ENCODE data around the gene ANKRD18A.
"Not testable (repeated sequence)": the region's sequence is repeated elsewhere in the genome, so short reads cannot be mapped to it uniquely, and the experiment has no call there.

Gene ANKRD18A

DNA sequence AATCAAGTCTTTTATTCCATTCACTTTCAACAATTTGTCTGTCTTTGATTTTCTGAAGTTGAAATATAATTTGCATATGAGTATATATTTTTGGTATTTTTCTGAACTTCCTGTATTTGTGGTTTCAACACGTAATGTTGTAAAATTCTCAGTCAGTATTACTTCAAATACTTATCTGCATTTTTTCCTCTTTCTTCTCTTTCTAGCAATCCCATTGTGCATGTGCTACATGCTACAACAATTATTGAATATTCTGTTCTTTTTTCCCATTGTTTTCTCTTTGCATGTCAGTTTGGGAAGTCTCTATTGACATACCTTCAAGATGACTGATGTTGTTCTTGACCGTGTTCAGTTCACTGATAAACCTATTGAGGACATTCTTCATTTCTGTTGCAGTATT lies 5.6 kb upstream of the ANKRD18A start:
- no peak for DNase-seq (ENCODE audit: low read depth in 2 of 2)

GRCh38 chr9:38622951-38623350 lies 2.6 kb upstream of the ANKRD18A start:
- DNase-seq (ENCODE audit: low read depth in 2 of 2), result no peak

- DNase-seq (ENCODE audit: low read depth in 2 of 2), result no peak
These were observed 1.9 kb upstream of the ANKRD18A start for GRCh38 chr9:38622288-38622674.

GRCh38 chr9:38621434-38622287 lies 1.3 kb upstream of the ANKRD18A start:
- DNase-seq (ENCODE audit: low read depth in 2 of 2), result no peak

DNA sequence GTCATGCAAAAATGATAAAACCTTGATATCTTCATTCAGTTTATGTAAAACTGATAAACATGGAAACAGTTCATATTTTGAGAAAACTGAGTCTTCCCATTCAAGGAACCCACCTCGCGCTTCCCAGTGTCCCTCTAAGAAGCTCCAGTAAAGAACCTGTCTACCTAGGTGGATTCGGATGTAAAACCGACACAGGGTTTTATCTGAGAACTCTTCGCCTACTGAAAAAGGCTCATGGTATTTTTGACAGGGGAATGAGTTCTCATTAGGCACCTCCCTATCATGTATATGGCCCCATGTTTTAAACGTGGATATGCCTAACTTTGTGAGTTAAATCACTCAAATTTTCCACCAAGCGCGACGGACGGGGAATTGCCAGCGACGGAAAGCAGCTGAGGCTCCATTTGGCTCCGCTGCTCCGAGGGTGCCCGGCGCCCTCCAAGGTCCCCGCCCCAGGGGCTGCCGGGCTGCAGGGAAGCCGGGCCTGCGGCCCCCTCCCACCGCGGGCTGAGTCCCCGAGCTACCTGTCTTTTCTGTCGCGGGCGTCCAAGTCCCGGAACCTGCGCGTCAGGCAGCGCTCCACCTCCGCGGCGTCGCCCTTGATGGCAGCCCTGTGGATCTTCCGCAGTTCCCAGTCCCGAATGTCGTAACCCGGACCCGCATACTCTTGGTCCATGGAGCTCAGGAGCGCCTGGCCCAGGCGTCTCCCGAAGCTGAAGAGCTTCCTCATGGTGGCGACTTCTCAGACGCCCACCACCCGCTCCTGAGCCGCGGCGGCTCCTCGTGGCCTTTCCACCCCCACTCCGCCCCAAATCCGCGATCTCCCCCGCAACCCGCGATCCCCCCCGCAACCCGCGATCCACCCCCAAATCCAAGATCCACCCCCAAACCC lies 594 bp downstream of the ANKRD18A start:
- DNase-seq (ENCODE audit: low read depth in 2 of 2), result no peak

- DNase-seq (ENCODE audit: low read depth in 2 of 2), result not testable (repeated sequence)
These were observed 22.2 kb downstream of the ANKRD18A start for GRCh38 chr9:38598029-38598745.

- not testable (repeated sequence) for DNase-seq (ENCODE audit: low read depth in 2 of 2)
These were observed 25.3 kb downstream of the ANKRD18A start for GRCh38 chr9:38595117-38595516.

- not testable (repeated sequence) for DNase-seq (ENCODE audit: low read depth in 2 of 2)
These were observed 28.9 kb downstream of the ANKRD18A start for GRCh38 chr9:38591346-38592063.

- not testable (repeated sequence) for DNase-seq (ENCODE audit: low read depth in 2 of 2)
These were observed 36.6 kb downstream of the ANKRD18A start for GRCh38 chr9:38583765-38584164.

- not testable (repeated sequence) for DNase-seq (ENCODE audit: low read depth in 2 of 2)
These were observed 40.3 kb downstream of the ANKRD18A start for GRCh38 chr9:38580112-38580511.

GRCh38 chr9:38576181-38576580 lies 44.2 kb downstream of the ANKRD18A start:
- not testable (repeated sequence) for DNase-seq (ENCODE audit: low read depth in 2 of 2)

DNA sequence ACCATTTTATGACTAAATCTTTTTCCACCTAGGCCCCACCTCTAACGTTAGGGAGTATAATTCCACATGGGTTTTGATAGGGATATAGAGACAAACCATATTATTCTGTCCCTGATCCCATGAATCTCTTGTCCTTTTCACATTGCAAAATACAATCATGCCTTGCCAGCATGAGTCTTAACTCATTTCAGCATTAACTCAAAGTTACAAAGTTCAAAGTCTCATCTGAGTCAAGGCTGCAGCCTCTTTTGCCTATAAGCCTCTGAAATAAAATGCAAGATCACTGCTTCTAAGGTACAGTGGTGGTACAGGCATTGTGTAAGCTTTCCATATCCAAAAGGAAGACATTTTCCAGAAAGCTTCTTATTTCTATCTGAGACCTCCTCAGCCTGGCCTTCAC lies 54.3 kb downstream of the ANKRD18A start:
- not testable (repeated sequence) for DNase-seq (ENCODE audit: low read depth in 2 of 2)

GRCh38 chr9:38565178-38565577 lies 55.2 kb downstream of the ANKRD18A start:
- not testable (repeated sequence) for DNase-seq (ENCODE audit: low read depth in 2 of 2)

GRCh38 chr9:38563911-38564310 lies 56.5 kb downstream of the ANKRD18A start:
- not testable (repeated sequence) for DNase-seq (ENCODE audit: low read depth in 2 of 2)

- DNase-seq (ENCODE audit: low read depth in 2 of 2), result not testable (repeated sequence)
These were observed 59.3 kb downstream of the ANKRD18A start for GRCh38 chr9:38561134-38561533.

DNA sequence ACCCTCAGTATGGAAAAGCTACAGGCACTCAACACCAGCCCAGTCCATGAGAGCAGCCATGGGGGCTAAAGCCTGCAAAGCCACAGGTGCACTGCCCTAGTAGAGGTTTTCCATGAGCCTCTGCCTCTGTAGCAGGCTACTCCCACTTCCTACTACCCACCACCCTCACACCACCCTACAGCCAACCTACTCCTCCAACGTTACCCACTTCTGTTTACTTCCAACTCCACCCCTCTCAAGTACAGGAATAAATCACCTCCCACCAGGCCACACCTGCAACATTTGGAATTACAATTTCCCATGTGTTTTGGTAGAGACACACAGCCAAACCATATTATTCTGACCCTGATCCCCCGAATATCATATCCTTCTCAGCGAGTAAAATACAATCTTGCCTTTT lies 61.2 kb downstream of the ANKRD18A start:
- DNase-seq (ENCODE audit: low read depth in 2 of 2), result not testable (repeated sequence)

- DNase-seq (ENCODE audit: low read depth in 2 of 2), result not testable (repeated sequence)
These were observed 62.6 kb downstream of the ANKRD18A start for GRCh38 chr9:38557746-38558145.

DNA sequence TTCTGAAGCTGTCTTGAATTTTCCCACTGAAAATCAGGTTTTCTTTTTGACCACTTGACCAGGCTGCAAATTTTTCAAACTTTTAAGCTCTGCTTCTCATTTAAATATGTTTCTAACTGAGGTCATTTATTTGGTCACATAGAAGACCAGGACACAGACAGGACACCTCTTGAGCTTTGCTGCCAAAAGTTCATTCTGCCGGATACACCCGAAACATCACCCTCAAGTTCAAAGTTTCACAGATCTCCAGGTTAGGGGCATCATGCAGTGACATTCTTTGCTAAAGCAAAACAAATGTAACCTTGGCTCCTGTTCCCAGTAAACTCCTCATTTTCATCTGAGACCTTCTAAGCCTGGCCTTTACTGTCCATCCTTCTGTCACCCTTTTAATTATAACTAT lies 65.4 kb downstream of the ANKRD18A start:
- not testable (repeated sequence) for DNase-seq (ENCODE audit: low read depth in 2 of 2)

DNA sequence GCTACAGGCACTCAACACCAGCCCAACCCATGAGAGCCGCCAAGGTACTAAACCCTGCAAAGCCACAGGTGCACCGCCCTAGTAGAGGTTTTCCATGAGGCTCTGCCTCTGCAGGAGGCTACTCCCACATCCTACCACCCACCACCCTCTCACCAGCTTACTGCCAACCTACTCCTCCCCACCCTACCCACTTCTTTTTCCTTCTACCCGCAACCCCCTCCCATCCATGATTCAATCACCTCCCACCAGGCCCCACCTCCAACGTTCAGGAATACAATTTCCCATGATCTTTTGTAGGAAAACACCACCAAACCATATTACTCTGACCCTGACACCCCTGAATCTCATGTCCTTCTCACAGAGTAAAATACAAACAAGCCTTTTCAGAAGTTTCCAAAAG lies 67.4 kb downstream of the ANKRD18A start:
- DNase-seq (ENCODE audit: low read depth in 2 of 2), result not testable (repeated sequence)

DNA sequence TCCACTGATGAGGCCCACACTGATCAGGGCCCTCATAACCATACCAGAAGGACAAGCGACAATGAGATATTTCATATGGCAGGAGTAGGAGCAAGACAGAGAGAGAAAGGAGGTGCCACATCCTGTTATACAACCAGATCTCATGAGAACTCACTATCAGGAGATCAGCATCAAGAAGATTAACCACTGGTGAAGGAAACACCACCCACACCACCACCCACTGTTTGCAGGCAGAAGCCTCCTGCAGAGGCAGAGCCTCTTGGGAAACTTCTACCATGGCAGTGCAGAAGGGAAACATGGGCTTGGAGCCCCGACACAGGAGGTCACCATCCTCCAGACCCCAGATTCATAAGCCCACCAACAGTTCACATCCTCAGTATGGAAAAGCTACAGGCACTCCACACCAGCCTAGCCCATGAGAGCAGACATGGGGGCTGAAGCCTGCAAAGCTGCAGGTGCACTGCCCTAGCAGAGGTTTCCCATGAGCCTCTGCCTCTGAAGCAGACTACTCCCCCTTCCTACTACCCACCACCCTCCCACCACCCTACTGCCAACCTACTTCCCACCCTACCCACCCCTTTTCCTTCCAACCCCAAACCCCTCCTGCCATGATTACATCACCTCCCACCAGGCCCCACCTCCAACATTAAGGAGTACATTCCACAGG lies 73.8 kb downstream of the ANKRD18A start:
- not testable (repeated sequence) for DNase-seq (ENCODE audit: low read depth in 2 of 2)

GRCh38 chr9:38540535-38540934 lies 79.9 kb downstream of the ANKRD18A start:
- DNase-seq (ENCODE audit: low read depth in 2 of 2), result not testable (repeated sequence)
